GM18907 (cell line): ENCODE measurements around the gene EIF4A2.
A peak's percentile ranks its signal among the peaks of the same experiment; 100 is the strongest.
"Not testable (repeated sequence)": the region's sequence is repeated elsewhere in the genome, so short reads cannot be mapped to it uniquely, and the experiment has no call there.

Source experiments
- ATAC-seq: cut with Tn5 transposase; IDR thresholded peaks from one replicate; pipeline ENCODE4 v1.9.1; 2021; ENCODE audit warnings: mild to moderate bottlenecking, moderate library complexity; ENCODE audit not compliant: unreplicated experiment

The EIF4A2 gene

GRCh38 chr3:186818956-186819355 lies 35.6 kb downstream of the EIF4A2 start:
- no peak for ATAC-seq

GRCh38 chr3:186821429-186822387 lies 38.3 kb downstream of the EIF4A2 start:
- ATAC-seq = no peak

GRCh38 chr3:186822388-186822759 lies 39.0 kb downstream of the EIF4A2 start:
- not testable (repeated sequence) for ATAC-seq

GRCh38 chr3:186823386-186823785 lies 40.0 kb downstream of the EIF4A2 start:
- ATAC-seq = no peak

GRCh38 chr3:186824430-186825139 lies 41.2 kb downstream of the EIF4A2 start:
- ATAC-seq = no peak

- no peak for ATAC-seq
Measured at GRCh38 chr3:186825294-186825821, 42.0 kb downstream of the EIF4A2 start.

GRCh38 chr3:186825872-186826409 lies 42.6 kb downstream of the EIF4A2 start:
- no peak for ATAC-seq

GRCh38 chr3:186826410-186826975 lies 43.1 kb downstream of the EIF4A2 start:
- no peak for ATAC-seq

GRCh38 chr3:186826976-186827857 lies 43.8 kb downstream of the EIF4A2 start:
- peak; percentile 82 for ATAC-seq

- no peak for ATAC-seq
Measured at GRCh38 chr3:186828340-186828739, 45.0 kb downstream of the EIF4A2 start.

GRCh38 chr3:186831798-186832197 lies 48.4 kb downstream of the EIF4A2 start:
- ATAC-seq = no peak

GRCh38 chr3:186832276-186832675 lies 48.9 kb downstream of the EIF4A2 start:
- no peak for ATAC-seq
